ENCODE results near the gene DUSP14.
"Not testable (repeated sequence)": the region's sequence is repeated elsewhere in the genome, so short reads cannot be mapped to it uniquely, and the experiment has no call there.

Gene DUSP14

DNA sequence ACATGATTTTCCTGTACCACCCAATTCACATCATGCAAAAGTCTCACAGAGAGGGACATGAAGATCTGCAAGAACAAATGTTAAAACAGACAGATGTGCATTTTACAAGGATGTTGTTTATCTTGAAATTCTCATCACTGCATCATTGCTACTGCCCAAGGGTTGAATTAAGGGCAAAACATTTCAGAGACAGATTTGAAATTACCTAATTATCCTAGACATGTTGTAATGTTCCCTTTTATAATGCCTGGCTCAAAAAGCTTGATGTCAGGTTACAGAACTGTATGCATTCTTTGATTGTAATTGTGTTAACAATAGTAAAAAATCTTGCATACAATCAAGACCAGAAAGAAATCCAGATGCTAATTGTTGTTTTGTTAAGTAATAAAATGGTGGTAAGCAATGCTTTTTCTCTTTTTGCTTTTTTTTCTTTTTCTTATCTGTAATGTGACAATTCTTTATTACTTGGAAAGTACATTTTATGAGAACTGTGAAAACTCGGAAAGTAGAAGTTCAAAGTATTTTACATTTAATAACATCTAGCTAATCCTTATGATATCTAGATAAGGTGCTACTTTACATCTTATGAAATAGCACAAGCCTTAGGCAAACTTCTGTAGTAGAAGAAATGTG, 3.6 kb upstream of the DUSP14 start:
- no peak for DNase-seq

DNA sequence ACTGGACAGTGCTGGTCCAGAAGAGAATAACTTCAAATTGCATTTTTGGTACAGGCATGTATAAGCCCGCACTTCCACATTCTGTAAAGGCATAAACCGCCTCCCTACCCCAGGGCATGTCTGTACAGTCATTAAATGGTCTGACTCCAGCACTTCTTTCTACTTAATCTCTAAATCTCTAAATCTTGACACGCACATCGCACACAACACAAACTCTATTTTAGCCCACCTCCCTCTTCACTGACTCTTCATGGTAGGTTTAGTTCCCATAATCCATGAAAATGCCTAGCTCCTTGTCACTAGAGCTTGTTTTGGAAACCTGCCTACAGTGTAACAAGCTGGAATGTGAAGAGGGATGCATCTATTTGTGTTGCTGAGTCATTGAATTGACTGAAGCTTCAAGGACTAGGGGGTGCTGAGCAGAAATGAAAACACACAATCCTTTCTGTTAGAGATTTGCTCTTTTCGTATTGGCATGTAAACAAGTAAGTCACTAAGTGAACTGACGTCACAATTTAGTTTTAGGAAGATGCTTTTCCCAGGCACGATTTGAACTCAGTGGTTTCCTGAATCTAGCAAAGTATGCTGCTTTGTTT, 1.6 kb upstream of the DUSP14 start:
- peak; percentile 11 for DNase-seq

DNA sequence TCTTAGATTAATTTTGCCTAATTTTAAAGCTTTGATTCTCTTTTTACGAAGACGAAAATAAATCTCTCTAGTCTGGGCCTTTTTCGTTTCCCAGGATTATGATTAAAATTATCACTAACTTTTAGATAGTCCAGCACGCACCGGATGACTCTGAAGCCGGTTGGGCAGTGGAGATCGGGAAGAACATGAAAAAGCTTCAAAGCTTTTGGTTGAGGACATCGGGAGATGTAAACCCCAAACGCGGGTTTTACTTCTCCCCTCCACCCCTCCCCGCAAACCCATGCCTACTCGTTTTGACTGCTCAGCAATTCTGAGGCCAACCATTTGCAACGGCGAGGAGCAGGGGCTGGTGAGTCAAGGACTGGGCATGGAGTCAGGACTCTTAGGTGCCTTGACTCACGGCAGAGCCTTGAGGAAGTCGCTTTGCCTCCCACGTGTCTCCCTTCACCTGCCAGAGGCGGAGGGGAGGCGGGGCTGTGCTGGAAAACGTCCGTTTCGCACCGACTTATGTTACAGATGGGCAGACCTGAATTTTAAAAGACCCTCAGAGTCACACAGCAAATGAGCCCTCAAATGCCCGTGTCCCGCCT, 989 bp upstream of the DUSP14 start:
- DNase-seq = no peak

DNA sequence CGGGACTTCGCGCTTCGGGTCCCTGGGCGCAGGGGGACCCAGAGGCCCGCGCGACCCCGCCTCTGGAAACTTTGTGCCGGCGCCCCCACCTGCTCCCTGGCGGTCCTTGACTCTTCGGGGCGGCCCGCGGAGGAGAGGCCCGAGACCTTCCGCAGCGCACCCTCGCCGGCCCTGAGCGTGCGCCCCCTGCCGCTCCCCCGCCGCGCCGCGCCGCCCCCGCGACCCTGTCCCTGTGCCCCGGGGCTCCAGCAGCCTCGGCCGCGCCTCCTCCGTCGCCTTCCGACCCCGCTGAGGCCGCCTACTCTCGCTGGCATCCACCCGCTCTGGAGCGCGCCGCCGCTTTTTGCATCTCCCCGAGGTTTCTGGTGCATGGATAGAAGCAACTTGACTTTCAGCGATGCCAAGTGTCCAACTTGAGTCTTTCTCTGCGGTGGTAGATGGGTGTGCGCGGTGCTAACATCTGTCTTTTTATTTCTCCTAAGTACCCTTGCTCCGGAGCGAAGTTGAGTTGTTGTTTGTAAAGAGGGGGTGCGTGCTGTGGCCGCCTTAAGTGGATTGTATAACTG, 414 bp downstream of the DUSP14 start:
- peak; percentile 47 for DNase-seq

DNA sequence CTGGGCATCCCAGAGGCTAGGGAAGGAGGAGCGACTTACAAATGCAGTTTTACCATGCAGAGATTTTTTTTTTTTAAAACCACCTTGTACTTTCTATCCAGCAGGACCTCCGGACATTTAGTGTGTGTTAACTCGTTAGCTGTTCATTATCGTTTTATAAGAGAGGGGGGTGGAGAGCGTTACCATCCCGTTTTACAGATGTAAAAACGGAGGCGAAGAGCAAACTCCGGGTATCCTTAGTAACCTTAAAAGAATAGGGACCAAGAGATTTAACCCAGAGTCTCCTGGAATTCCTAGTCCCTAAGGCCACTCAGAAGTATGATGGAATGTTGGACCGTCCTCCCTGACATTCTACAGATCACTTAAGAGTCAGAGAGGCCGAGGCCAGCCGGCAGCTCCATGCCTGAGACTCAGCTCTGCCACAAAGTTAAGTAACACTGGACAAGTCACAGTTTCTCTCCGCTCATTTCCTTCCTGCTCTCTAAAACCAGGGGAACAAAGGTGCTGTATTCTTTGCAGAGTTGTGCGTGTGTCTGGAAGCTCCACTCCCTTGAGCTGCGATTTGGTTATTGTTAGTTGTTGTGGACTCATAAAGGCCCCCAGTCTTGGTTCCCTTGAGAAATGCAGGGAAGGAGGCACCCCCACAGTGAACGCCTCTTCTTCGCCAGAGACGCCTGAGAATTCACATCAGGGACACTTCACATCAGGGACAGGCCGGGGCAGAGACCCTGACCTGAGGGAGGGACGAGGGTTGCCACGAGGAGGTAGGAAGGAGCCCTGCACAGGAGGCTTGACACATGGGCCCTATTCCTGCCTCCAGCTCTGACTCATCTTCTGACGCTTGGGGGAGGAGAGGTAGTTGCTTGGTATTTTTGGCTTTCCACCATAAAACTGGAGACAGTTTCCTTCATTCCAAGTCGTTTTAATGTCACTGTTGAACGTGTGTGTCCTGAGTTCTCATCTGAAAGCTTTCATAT, 1.2 kb downstream of the DUSP14 start:
- no peak for DNase-seq

DNA sequence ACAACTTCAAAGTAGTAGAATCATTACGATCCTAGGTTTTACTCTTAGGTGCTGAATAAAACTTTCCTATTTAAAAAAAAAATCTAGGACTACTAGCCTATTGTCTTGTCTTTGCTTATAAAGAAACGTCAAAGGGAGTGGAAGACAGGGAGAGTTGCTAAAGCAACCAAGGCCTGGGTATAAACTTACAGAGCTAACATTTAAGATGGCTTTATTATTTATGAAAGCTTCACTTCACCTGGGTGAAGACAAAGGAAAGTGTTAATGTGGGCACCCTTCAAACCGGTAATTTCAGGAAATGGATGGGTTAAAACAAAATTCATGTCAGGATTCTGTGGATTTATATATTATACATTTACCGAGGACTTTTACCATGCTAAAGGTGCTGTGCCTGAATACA, 2.5 kb downstream of the DUSP14 start:
- no peak for DNase-seq

DNA sequence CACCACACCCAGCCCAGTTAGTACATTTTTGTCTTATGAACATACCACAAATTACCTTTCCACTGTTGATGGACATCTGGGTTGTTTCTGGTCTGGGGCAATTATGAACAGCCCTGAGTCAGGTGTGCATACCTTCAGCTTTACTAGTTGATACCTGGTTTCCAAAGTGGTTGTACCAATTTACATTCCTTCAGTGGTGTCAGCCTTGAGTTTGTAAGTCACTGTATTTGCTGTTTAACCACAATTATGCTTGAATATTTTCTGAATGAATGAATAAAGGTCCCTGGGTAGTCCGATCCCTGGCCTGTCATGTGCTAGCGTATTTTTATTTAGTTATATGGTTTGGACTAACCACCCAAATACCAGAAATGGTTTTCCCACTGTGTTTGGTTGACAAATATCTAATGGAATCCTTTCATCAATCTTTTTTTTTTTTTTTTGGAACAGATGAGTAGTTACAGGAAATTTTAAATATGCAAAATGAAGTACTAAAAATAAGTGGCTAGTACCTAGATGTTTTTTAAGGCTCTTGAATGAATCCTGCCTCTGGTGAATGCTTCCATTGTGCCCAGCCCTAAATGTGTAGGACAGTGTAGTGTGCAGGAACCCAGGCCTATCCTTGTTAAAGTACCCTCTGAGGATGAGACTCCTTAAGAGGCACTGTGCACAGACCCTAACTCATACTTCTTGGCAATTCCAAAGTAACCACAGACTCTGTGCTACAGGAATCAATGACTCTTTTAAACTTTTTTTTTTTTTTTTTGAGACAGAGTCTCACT, 3.7 kb downstream of the DUSP14 start:
- DNase-seq = no peak

DNA sequence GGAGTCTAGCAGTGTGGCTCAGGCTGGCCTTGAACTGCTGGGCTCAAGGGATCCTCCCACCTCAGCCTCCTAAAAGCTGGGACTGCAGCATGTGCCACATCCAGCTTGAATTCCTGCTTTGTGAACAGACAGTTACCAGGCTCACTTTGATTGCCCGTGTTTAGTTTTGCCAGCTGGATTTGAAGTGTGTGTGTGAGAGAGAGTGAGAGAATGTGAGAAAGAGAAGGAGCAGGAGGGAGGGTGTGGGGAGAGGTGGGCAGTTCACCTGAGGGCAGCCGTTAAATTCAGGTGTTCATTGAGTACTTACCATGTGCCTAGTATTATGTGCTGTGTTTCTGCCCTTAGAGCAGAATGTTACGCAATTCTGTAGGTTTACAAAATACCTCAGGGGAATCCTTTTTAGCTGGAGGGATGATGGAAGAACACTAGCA, 4.7 kb downstream of the DUSP14 start:
- no peak for DNase-seq

DNA sequence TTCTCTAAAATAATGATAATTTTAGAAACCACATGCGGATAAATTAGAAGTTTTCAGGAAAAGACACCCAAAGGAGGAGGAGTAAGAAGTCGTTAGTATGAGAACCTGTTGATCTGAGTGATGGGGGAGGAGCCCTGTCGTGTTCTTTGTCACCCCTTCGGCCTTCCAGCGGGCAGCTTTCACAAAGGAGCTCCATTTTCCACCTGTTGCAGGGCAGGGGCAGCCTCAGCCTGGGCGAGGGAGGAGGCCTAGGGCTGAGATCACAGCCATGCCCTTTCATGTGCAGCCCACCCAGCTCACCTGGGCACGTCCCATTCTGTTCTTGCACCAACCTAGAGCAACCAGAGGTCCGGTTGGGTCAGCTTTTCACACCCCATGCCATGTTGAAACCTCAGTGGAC, 5.3 kb downstream of the DUSP14 start:
- no peak for DNase-seq

DNA sequence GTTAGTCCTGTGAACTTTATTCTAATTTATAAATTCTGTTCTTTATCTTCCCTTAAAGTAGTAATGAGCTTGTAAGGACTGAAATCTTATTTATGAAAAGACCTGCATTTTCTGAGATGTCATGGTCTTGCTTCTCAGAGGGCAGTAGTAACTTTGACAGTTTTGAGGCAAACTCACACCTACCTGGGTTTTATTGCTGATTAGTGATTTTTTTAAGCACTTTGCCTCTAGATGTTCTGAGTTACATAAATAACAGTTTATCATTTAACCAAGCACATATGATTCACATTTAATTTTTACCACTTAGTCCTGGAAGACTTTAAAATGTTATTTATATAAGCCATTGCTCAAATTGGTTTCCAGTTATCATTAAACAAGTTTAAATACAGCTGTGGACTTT, 10.7 kb downstream of the DUSP14 start:
- DNase-seq = no peak

DNA sequence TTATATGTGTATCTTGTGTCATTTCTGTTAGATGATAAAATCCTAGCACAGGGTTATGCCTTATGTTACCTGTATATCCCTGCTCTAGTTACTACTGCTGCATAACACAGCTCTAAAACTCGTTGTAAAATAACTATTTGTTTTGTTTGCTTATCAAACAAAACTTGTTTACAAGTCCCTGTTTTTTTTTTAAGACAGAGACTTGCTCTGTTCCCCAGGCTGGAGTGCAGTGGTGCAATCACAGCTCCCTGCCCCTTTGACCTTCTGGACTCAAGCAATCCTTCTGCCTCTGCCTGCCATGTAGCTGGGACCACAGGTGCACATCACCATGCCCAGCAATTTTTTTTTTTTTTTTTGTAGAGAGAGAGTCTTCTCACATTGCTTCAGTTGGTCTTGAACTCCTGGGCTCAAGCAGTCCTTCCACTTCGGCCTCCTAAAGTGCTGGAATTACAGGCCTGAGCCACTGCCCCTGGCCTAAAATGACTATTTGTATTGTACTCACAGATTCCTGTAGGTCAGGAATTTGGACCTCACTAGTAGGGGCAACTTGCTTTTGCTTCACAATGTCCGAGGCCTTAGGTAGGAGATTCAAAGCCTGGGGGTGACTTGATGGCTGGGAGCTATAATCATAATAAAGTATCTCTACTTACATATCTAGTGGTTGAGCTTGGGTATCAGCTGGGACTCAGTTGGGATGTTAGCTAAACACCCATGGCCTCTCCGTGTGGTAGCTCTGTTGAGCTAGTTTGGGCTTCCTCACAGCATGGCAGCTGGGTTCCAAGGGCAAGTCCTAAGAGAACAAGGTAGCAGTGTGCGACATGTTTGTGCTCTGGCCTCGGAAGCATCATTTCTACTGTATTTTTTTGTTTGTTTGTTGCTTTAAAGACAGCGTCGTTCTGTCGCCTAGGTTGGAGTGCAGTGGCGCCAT, 12.6 kb downstream of the DUSP14 start:
- DNase-seq = no peak

DNA sequence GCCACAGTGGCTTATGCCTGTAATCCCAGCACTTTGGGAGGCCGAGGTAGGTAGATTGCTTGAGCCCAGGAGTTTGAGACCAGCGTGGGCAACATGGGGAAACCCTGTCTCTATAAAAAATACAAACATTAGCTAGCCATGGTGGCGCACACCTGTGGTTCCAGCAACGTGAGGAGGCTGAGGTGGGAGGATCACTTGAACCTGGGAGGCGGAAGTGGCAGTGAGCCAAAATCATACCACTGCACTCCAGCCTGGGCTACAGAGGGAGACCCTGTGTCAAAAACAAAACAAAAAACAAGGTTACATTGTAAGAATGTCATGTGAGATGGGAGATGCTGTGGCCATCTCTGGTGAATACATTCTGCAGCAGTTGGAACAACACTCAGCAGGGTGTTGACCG, 13.5 kb downstream of the DUSP14 start:
- no peak for DNase-seq

DNA sequence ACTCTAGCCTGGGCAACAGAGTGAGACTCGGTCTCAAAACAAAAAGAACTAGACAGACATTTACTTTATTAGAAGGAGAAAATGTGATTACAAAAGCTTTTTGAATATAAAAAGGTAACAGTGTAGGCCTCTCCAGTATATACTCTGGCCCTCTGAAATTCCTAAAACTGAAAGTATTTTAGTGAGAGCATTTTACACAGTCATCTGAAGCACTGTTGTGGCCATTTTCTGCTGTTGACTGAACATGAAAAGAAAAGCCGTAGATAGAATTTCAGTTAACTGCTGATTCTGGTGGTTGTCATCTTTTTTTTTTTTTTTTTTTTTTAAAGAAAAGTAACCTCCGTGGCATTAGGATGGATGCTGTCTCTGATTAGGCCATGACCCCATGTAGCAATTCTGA, 15.6 kb downstream of the DUSP14 start:
- DNase-seq = no peak

DNA sequence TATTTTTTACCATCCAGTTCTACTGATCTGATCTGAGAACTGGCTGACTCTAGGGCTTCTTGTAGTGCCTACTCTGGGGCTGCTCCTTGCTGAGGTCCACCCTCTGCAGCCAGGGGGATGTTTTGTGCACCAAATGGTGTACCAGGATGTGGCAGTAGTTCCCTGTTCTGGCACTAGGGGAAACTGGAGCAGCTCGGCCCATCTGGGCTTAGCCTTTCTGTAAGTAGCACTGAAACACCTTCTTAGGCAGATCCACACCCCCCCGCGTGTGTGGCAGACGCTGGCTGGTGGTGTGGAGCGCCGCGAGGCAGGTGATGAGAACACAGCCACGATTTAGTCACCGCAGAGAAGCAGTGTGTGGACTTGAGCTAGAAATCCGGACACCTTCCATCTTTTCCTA, 17.0 kb downstream of the DUSP14 start:
- no peak for DNase-seq

DNA sequence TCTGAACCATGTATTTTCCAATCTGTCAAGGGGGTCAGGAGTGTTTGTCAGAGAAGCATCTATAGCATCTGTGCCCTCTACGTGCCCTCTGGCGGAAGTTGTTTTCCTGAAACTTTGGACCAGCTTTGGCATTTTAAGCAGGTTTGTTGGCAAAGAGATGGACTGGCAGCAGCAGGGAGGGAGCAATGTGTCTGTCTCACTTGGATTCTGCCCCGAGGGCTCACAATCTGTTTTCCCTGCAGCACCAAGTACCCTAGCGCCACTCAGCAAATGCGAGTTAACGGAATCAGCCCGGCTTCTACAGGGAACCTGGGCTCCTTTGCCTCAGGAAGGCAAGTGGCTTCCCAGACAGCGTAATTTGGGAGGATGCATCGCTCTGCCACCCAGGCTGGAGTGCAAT, 17.4 kb downstream of the DUSP14 start:
- DNase-seq = no peak

DNA sequence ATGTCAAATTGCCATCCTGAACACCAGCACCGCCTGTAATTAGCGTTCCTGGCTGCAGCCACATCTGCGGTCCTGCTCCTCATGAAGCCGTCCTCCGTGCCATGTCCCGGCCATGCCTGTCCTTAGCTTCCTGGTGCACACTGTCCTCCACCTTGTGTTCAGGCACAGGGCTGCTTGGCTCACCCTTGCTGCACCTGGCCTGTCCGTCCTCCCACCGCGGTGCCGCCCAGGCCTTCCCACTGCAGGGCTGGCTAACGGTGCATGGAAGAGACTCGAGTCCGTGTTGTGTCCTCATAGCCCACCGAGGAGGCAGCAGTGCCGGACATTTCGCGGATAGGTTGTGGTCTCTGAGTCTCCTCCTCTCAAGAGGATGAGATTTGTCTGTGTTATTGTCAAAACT, 20.4 kb downstream of the DUSP14 start:
- DNase-seq = no peak

DNA sequence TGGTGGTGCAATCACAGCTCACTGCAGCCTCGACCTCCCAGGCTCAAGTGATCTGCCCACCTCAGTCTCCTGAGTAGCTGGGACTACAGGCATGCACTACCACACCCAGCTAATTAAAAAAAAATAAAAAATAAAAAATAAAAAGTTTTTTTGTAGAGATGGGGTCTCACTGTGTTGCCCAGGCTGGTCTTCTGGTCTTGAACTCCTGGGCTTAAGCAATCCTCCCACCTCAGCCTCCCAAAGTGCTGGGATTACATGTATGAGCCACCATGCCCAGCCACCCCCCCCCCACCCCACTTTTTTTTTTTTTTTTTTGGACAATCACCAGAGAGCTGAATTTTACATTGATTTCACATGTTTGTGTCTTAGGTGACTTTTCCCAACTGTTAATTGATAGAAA, 22.0 kb downstream of the DUSP14 start:
- DNase-seq = not testable (repeated sequence)

DNA sequence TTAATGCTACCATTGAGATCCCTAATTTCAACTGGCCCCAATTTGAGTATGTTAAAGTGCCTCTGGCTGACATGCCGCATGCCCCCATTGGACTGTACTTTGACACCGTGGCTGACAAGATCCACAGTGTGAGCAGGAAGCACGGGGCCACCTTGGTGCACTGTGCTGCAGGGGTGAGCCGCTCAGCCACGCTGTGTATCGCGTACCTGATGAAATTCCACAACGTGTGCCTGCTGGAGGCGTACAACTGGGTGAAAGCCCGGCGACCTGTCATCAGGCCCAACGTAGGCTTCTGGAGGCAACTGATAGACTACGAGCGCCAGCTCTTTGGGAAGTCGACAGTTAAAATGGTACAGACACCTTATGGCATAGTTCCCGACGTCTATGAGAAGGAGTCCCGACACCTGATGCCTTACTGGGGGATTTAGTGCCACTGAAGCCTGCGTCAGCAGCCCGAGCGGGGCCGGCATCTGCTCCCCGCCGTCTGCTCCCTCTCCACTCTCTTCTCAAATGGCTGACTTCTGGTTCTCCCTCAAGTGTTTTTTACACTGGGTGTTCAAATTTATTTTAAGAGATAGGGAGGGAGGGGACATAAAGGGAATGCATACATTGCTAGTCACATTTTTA, 22.9 kb downstream of the DUSP14 start:
- no peak for DNase-seq

DNA sequence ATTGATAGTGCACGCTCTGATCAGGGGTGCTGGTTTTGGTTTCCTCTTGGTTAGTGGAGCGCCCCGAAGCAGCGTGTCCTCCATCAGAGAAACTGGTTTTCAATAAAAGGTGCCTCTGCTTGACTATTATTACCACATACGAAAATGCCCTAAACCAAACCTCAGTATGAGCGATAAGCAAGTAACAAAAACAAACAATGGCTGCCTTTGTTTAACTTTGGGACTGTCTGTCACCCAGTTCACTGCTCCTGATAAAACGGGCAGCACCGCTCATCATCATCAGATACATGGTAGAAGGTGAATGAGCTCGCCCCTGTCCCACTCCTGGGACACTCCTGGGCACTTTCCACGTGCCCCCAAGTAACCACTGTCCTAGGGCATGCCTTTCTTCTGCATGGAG, 24.0 kb downstream of the DUSP14 start:
- DNase-seq = no peak

DNA sequence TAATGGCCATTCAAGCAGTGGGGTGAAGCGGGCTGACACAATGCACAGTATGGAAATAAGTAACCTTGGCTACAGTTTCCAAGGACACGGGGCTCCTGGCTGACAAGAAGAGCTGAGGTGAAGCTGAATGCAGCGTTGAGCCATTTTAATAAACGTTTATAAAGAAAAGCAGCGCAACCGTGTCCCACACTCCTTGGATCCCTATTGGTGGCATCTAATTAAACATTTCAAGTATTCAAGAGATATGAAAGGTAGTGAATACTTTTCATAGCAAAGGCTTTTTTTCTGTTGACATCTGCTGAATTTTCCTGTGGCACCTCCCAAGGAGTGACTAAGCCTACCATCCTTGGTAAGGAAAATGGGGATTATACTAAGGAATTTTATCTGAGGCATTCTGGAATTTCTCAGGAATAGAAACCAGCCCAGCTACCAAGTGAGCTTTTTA, 26.5 kb downstream of the DUSP14 start:
- no peak for DNase-seq

DNA sequence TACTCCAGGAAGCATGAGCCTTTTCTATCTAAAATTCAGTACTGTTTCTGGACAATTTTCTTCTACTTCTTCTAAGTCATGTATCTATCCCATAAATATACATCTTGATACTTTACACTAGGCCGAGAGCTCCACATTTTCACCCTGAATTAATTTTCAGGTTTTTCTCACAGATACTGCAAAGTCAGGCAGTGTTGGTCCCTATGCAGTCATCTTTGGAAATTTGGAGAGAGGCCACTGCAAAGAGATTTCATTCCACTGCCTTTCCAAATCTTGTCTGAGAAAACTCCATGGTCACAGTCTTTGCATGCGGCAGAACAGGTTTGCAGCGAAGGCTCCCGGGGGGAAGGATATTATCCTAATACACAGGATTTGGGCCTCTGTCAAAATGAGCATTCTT, 28.2 kb downstream of the DUSP14 start:
- DNase-seq = no peak

All from NCI-H1092 (cell line).